Measurements from ENCODE around the gene RGS2.

Gene RGS2

DNA sequence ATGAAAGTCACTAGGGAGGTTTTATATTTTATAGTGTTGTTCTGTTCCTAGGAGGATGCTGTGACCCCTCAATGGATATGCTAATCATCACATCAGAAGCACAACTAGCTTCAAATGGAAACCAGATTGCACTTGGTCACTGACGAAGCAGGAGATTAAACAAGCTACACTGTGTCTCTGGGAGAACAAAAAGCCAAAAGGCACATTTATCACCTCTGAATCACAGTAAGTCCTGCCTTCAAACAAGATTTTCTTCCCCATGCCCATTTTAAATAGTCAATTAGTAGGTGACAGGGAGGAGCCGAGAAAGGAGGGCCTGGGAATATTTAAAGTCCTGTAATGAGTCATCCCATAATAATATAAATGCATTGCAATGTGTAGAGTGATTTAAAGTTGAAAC, 38.1 kb downstream of the RGS2 start:
- Histone ChIP-seq H3K4me1 (ENCODE audit: control insufficient read depth, insufficient read depth, low read length) (no peaks in the 10 kb centered on the region; the same call in 1 of the 2 replicates), H3K36me3 (ENCODE audit: control insufficient read depth in 2 of 2, insufficient read depth in 1 of 2, low read length in 2 of 2) (no peaks in the 10 kb centered on the region), H3K4me3 (ENCODE audit: low read depth, low read length) (no peak overlapping the region), H3K27ac (ENCODE audit: extremely low read depth, low read depth, low read length) (no peak overlapping the region), H3K9me3 (ENCODE audit: control insufficient read depth, insufficient read depth, low read depth, low read length) (no peaks in the 10 kb centered on the region)
- POLR2A ChIA-PET = no interaction called here
- CTCF ChIA-PET = no interaction called here
- TF ChIP-seq WT1 (tag by site-specific recombination; IDR thresholded peaks at IDR 0.05) (peak; percentile 30; the same call in 1 of the 2 replicates), KLF9 (tag by site-specific recombination; IDR thresholded peaks at IDR 0.05; ENCODE audit: low read depth) (no peak)

DNA sequence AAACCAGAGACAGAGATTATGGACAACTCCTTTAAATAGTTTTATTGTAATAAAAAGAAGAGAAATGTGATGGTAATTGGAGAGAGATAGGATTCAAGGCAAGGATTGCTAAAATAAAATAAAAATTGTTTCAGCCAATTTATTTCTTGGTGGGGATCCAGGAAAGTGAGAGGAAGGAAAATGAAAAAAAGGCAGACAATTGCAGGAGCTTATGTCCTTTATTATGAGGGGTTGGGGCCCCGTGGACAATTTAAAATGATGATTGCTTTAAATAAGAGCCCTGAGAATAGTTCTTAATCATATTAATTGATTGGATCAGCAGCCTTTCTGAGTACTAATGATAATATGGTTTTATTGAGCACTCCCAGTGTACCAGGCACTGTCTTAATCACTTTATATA, 40.2 kb downstream of the RGS2 start:
- no peak overlapping the region for H3K27ac ChIP-seq (ENCODE audit: extremely low read depth, low read depth, low read length)
- no peak overlapping the region for H3K4me3 ChIP-seq (ENCODE audit: low read depth, low read length)
- ChIA-PET CTCF (interaction anchor here (0.6 to 0.7 kb wide), 3 partner anchors 274 to 1116 kb away, joined by 3 to 7 read pairs (median 3); no protein-coding TSS in a partner anchor), POLR2A (no interaction called here)
- no peaks in the 10 kb centered on the region for H3K9me3 ChIP-seq (ENCODE audit: control insufficient read depth, insufficient read depth, low read depth, low read length)
- no peaks in the 10 kb centered on the region for H3K36me3 ChIP-seq (ENCODE audit: control insufficient read depth in 2 of 2, insufficient read depth in 1 of 2, low read length in 2 of 2)
- no peaks in the 10 kb centered on the region; the same call in 1 of the 2 replicates for H3K4me1 ChIP-seq (ENCODE audit: control insufficient read depth, insufficient read depth, low read length)
- no peak for TF ChIP-seq ZSCAN23 (tag by site-specific recombination; IDR thresholded peaks at IDR 0.05)
- no peak for TF ChIP-seq ZNF394 (tag by site-specific recombination; IDR thresholded peaks at IDR 0.05; ENCODE audit: borderline replicate concordance)
- TF ChIP-seq ZEB2 (tag by site-specific recombination; IDR thresholded peaks at IDR 0.05) = no peak
- TF ChIP-seq ZNF514 (tag by site-specific recombination; IDR thresholded peaks at IDR 0.05) = no peak
- TF ChIP-seq ZIC2 (tag by site-specific recombination; IDR thresholded peaks at IDR 0.05) = no peak
- TF ChIP-seq ZNF501 (tag by site-specific recombination; IDR thresholded peaks at IDR 0.05) = no peak
- TF ChIP-seq ZNF341 (tag by site-specific recombination; IDR thresholded peaks at IDR 0.05; ENCODE audit: low read depth) = no peak
- TF ChIP-seq ZNF157 (tag by site-specific recombination; IDR thresholded peaks at IDR 0.05) = no peak
- TF ChIP-seq, protein P1, sequence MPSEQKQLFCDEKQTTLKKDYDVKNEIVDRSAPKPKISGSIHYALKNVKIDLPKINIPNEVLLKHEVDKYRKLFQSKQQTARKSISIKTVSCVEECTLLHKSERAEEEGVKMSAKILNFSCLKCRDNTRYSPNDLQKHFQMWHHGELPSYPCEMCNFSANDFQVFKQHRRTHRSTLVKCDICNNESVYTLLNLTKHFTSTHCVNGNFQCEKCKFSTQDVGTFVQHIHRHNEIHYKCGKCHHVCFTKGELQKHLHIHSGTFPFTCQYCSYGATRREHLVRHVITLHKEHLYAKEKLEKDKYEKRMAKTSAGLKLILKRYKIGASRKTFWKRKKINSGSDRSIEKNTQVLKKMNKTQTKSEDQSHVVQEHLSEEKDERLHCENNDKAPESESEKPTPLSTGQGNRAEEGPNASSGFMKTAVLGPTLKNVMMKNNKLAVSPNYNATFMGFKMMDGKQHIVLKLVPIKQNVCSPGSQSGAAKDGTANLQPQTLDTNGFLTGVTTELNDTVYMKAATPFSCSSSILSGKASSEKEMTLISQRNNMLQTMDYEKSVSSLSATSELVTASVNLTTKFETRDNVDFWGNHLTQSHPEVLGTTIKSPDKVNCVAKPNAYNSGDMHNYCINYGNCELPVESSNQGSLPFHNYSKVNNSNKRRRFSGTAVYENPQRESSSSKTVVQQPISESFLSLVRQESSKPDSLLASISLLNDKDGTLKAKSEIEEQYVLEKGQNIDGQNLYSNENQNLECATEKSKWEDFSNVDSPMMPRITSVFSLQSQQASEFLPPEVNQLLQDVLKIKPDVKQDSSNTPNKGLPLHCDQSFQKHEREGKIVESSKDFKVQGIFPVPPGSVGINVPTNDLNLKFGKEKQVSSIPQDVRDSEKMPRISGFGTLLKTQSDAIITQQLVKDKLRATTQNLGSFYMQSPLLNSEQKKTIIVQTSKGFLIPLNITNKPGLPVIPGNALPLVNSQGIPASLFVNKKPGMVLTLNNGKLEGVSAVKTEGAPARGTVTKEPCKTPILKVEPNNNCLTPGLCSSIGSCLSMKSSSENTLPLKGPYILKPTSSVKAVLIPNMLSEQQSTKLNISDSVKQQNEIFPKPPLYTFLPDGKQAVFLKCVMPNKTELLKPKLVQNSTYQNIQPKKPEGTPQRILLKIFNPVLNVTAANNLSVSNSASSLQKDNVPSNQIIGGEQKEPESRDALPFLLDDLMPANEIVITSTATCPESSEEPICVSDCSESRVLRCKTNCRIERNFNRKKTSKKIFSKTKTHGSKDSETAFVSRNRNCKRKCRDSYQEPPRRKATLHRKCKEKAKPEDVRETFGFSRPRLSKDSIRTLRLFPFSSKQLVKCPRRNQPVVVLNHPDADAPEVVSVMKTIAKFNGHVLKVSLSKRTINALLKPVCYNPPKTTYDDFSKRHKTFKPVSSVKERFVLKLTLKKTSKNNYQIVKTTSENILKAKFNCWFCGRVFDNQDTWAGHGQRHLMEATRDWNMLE (tag by site-specific recombination; conservative IDR thresholded peaks at IDR 0.05; ENCODE audit: low read depth) = no peak
- TF ChIP-seq, protein P2, sequence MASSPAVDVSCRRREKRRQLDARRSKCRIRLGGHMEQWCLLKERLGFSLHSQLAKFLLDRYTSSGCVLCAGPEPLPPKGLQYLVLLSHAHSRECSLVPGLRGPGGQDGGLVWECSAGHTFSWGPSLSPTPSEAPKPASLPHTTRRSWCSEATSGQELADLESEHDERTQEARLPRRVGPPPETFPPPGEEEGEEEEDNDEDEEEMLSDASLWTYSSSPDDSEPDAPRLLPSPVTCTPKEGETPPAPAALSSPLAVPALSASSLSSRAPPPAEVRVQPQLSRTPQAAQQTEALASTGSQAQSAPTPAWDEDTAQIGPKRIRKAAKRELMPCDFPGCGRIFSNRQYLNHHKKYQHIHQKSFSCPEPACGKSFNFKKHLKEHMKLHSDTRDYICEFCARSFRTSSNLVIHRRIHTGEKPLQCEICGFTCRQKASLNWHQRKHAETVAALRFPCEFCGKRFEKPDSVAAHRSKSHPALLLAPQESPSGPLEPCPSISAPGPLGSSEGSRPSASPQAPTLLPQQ (tag by site-specific recombination; IDR thresholded peaks at IDR 0.05) = no peak
- TF ChIP-seq, protein P3, sequence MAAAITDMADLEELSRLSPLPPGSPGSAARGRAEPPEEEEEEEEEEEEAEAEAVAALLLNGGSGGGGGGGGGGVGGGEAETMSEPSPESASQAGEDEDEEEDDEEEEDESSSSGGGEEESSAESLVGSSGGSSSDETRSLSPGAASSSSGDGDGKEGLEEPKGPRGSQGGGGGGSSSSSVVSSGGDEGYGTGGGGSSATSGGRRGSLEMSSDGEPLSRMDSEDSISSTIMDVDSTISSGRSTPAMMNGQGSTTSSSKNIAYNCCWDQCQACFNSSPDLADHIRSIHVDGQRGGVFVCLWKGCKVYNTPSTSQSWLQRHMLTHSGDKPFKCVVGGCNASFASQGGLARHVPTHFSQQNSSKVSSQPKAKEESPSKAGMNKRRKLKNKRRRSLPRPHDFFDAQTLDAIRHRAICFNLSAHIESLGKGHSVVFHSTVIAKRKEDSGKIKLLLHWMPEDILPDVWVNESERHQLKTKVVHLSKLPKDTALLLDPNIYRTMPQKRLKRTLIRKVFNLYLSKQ (tag by site-specific recombination; IDR thresholded peaks at IDR 0.05; ENCODE audit: borderline replicate concordance) = no peak

DNA sequence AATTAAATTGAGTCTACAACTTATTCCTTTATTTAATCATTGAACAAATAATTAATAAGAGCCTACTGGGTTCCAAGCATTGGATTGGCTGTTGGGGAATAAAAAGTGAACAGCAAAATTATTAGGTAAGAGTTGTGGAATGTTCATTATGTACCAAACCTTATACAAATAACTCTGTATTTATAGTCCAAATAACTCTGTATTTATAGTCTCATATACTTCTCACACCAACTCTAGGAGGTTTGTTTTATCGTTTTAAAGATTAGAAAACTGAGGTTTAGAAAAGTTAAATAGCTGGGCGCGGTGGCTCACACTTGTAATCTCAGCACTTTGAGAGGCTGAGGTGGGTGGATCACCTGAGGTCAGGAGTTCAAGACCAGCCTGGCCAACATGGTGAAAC, 40.6 kb downstream of the RGS2 start:
- Histone ChIP-seq H3K36me3 (ENCODE audit: control insufficient read depth in 2 of 2, insufficient read depth in 1 of 2, low read length in 2 of 2) (no peaks in the 10 kb centered on the region), H3K4me1 (ENCODE audit: control insufficient read depth, insufficient read depth, low read length) (no peaks in the 10 kb centered on the region; the same call in 1 of the 2 replicates), H3K4me3 (ENCODE audit: low read depth, low read length) (no peak overlapping the region), H3K9me3 (ENCODE audit: control insufficient read depth, insufficient read depth, low read depth, low read length) (no peaks in the 10 kb centered on the region), H3K27ac (ENCODE audit: extremely low read depth, low read depth, low read length) (no peak overlapping the region)
- CTCF ChIA-PET = interaction anchor here (0.7 kb wide), 1 partner anchor 450 kb away, joined by 3 read pairs; no protein-coding TSS in a partner anchor
- POLR2A ChIA-PET = no interaction called here
- TF ChIP-seq ZNF530 (tag by site-specific recombination; IDR thresholded peaks at IDR 0.05; ENCODE audit: low read depth) (no peak), ZNF239 (tag by site-specific recombination; IDR thresholded peaks at IDR 0.05) (no peak), ZNF202 (tag by site-specific recombination; IDR thresholded peaks at IDR 0.05; ENCODE audit: borderline replicate concordance) (no peak), TCF7L2 (IDR thresholded peaks at IDR 0.05; ENCODE audit: borderline replicate concordance, low read depth, low read length) (no peak), KLF16 (tag by site-specific recombination; IDR thresholded peaks at IDR 0.05) (no peak)
- TF ChIP-seq, protein P4, sequence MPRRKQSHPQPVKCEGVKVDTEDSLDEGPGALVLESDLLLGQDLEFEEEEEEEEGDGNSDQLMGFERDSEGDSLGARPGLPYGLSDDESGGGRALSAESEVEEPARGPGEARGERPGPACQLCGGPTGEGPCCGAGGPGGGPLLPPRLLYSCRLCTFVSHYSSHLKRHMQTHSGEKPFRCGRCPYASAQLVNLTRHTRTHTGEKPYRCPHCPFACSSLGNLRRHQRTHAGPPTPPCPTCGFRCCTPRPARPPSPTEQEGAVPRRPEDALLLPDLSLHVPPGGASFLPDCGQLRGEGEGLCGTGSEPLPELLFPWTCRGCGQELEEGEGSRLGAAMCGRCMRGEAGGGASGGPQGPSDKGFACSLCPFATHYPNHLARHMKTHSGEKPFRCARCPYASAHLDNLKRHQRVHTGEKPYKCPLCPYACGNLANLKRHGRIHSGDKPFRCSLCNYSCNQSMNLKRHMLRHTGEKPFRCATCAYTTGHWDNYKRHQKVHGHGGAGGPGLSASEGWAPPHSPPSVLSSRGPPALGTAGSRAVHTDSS (tag by site-specific recombination; IDR thresholded peaks at IDR 0.05) = no peak
- TF ChIP-seq, protein P5, sequence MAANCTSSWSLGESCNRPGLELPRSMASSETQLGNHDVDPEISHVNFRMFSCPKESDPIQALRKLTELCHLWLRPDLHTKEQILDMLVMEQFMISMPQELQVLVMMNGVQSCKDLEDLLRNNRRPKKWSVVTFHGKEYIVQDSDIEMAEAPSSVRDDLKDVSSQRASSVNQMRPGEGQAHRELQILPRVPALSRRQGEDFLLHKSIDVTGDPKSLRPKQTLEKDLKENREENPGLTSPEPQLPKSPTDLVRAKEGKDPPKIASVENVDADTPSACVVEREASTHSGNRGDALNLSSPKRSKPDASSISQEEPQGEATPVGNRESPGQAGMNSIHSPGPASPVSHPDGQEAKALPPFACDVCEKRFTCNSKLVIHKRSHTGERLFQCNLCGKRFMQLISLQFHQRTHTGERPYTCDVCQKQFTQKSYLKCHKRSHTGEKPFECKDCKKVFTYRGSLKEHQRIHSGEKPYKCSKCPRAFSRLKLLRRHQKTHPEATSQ (tag by site-specific recombination; IDR thresholded peaks at IDR 0.05) = no peak

Measured in HEK293 (cell line).